Measurements from ENCODE around the gene MLH3. TPM values are rescaled to one million over a fixed set of nuclear protein-coding genes. Genes with fewer than 3 reads are reported as not detected.

MLH3 gene
- total and polyA plus RNA-seq, 2 donors (not counting 3 experiments of a cell fraction or from before 2014, with no cell fraction given): 4.8 to 16.5 TPM

DNA sequence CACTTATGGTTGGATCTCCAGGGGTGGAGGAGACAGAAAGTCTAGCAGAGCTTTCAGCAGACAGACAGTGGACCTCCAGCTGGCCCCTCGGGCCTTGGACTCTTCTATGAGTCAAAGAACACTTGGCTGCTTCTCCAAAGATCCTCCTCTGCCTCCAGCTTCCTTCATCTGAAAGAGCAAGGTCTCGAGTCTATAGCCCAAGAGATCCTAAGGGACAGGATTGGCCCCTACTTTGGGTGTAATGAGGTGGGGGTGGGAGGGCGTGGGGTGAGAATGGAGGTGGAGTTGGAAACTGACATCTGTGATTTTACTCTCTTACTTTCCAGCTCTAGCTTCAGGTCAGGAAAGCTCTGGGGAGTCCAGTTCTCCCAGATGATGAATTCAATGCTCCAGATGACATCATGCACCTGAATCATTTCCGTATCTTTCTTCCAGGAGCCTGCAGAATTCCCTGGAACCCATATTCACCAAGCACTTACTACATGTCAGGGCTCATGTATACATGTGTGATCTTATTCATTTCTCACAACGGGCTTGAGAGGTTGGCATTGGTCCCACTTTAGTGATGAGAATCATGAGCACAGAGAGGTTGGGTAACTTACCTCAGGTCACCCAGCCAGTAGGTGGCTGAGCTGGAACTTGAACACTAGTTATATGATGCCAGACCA, 85.6 kb downstream of the MLH3 start:
- dilution Hi-C loops (cut with MboI; ENCODE audit: extremely low pct_ligation_motif_present, low sequenced_read_pairs): no loop called here
- H3K36me3 ChIP-seq (ENCODE audit: control insufficient read depth in 2 of 2, extremely low read depth in 1 of 2, insufficient read depth in 2 of 2, low read length in 2 of 2): no peaks in the 10 kb centered on the region
- FAIRE-seq (peak; percentile 89), DNase-seq (ENCODE audit: low read depth, low spot score) (peak; percentile 56)
- BruUV-seq (replicated peaks): TSS peak; percentile 75
- ChIA-PET CTCF (interaction anchor here (0.7 to 2.7 kb wide), 11 partner anchors 9 to 123 kb away, joined by 3 to 15 read pairs (median 4); partner anchors contain the start of gene PGF), POLR2A (interaction anchor here (2.1 to 2.5 kb wide), 2 partner anchors 11 to 15 kb away, joined by 7 to 20 read pairs; partner anchors contain the start of gene PGF)
- H3K4me1 ChIP-seq (ENCODE audit: control insufficient read depth, extremely low read depth, insufficient read depth, low read length): peaks cover 22% of the 10 kb centered on the region
- no peaks in the 10 kb centered on the region for H3K79me2 ChIP-seq (ENCODE audit: control insufficient read depth, insufficient read depth, low read length)
- TF ChIP-seq POLR2AphosphoS5 (IDR thresholded peaks at IDR 0.05; ENCODE audit: insufficient read depth, low read depth, low read length) (peak; percentile 26), POLR2A (IDR thresholded peaks at IDR 0.05; ENCODE audit: low read depth, low read length) (no peak), JUN (IDR thresholded peaks at IDR 0.05; ENCODE audit: borderline replicate concordance, insufficient read depth, insufficient read length, low read depth) (peak; percentile 80), FOS (IDR thresholded peaks at IDR 0.05; ENCODE audit: borderline replicate concordance, insufficient read depth, low read length) (peak; percentile 39), MYC (IDR thresholded peaks at IDR 0.05; ENCODE audit: low read depth, low read length) (no peak), GATA2 (IDR thresholded peaks at IDR 0.05; ENCODE audit: insufficient read depth, insufficient read length, low read depth, low read length) (no peak), EZH2 (IDR thresholded peaks at IDR 0.05; ENCODE audit: borderline replicate concordance, low read depth, low read length, severe bottlenecking) (no peak)
- TF ChIP-seq, protein P1, sequence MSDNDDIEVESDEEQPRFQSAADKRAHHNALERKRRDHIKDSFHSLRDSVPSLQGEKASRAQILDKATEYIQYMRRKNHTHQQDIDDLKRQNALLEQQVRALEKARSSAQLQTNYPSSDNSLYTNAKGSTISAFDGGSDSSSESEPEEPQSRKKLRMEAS (IDR thresholded peaks at IDR 0.05; ENCODE audit: insufficient read depth, insufficient read length): no peak
- TF ChIP-seq, protein P2, sequence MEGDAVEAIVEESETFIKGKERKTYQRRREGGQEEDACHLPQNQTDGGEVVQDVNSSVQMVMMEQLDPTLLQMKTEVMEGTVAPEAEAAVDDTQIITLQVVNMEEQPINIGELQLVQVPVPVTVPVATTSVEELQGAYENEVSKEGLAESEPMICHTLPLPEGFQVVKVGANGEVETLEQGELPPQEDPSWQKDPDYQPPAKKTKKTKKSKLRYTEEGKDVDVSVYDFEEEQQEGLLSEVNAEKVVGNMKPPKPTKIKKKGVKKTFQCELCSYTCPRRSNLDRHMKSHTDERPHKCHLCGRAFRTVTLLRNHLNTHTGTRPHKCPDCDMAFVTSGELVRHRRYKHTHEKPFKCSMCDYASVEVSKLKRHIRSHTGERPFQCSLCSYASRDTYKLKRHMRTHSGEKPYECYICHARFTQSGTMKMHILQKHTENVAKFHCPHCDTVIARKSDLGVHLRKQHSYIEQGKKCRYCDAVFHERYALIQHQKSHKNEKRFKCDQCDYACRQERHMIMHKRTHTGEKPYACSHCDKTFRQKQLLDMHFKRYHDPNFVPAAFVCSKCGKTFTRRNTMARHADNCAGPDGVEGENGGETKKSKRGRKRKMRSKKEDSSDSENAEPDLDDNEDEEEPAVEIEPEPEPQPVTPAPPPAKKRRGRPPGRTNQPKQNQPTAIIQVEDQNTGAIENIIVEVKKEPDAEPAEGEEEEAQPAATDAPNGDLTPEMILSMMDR (IDR thresholded peaks at IDR 0.05; ENCODE audit: extremely low read depth in 1 of 2, insufficient read depth in 1 of 2, low read depth in 1 of 2, low read length in 2 of 2): no peak
- H3K4me3 ChIP-seq (replicated peaks in 1 of 3; ENCODE audit: insufficient read depth in 1 of 3, low read depth in 1 of 3, low read length in 3 of 3): no peak overlapping the region
- H3K27ac ChIP-seq (ENCODE audit: insufficient read depth, low read depth, low read length): peak overlapping the region; percentile 86
- H3K9me3 ChIP-seq (replicated peaks; ENCODE audit: control insufficient read depth, insufficient read depth, low read length): no peaks in the 10 kb centered on the region
- H4K20me1 ChIP-seq (replicated peaks; ENCODE audit: control insufficient read depth, extremely low read depth, insufficient read depth, low read length): no peaks in the 10 kb centered on the region
- no peak overlapping the region for H2AFZ ChIP-seq (ENCODE audit: low read depth, low read length)
- H3K27me3 ChIP-seq (ENCODE audit: control insufficient read depth in 2 of 2, insufficient read depth in 2 of 2, low read length in 2 of 2): no peaks in the 10 kb centered on the region
- peak overlapping the region; percentile 2 for H3K4me2 ChIP-seq (ENCODE audit: insufficient read depth, low read length)
- intact Hi-C loops (cut with micrococcal nuclease): loop anchor here (1.0 kb wide), 4 partner anchors 8 to 37 kb away; partner anchors contain the start of genes EIF2B2 and PGF
- no peaks in the 10 kb centered on the region for H3K9me1 ChIP-seq (replicated peaks; ENCODE audit: control insufficient read depth, extremely low read depth, insufficient read depth, low read length)
- H3K9ac ChIP-seq (replicated peaks; ENCODE audit: extremely low read depth, insufficient read depth, low read length): peak overlapping the region; percentile 36

Measured in endothelial cell of umbilical vein (primary cell).